Astrocyte of the spinal cord (primary cell): ENCODE measurements around the gene PRDX2.

Experiments used
- DNase-seq: peaks from one replicate; pipeline ENCODE4 v3.0.0; 2011; ENCODE audit warnings: low read depth, low spot score
- H3K4me3 ChIP-seq: 2 replicates; pipeline ENCODE4 v1.5.1; 2011; ENCODE audit warnings: low read depth, mild to moderate bottlenecking, low read length, moderate library complexity
- in situ Hi-C: cut with HindIII; loops from 2 replicates; pipeline ENCODE4 v1.10.0; 2017; ENCODE audit warnings: low sequenced_read_pairs
- TF ChIP-seq, protein P1 (sequence below): IDR thresholded peaks from 2 replicates; pipeline ENCODE4 v1.5.1; 2012; ENCODE audit warnings: low read depth, mild to moderate bottlenecking, low read length, inconsistent platforms

Gene PRDX2

DNA sequence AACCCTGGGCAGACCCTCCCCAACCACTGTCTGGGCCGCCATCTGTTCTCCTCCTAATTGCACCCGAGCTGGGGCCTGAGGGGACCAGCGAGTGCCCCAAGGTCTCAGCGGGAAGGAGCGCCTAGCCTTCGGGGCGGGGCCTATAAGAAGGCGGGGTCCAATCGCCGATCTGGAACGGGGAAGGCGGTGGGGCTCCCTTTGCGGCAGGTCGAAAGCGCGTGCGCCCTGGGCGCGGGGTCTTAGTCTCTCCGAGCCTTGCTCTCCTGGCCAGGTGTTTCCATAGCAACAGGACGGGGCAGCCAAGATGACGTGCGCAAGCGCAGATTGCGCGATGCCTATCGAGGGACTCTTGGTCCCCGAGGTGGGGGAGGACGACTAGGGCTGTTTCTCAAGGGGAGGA is 39.5 kb upstream of the PRDX2 start:
- no peak for DNase-seq
- in situ Hi-C loops, result no loop called here
- TF ChIP-seq, protein P1, sequence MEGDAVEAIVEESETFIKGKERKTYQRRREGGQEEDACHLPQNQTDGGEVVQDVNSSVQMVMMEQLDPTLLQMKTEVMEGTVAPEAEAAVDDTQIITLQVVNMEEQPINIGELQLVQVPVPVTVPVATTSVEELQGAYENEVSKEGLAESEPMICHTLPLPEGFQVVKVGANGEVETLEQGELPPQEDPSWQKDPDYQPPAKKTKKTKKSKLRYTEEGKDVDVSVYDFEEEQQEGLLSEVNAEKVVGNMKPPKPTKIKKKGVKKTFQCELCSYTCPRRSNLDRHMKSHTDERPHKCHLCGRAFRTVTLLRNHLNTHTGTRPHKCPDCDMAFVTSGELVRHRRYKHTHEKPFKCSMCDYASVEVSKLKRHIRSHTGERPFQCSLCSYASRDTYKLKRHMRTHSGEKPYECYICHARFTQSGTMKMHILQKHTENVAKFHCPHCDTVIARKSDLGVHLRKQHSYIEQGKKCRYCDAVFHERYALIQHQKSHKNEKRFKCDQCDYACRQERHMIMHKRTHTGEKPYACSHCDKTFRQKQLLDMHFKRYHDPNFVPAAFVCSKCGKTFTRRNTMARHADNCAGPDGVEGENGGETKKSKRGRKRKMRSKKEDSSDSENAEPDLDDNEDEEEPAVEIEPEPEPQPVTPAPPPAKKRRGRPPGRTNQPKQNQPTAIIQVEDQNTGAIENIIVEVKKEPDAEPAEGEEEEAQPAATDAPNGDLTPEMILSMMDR, result no peak
- peak overlapping the region; percentile 15 for H3K4me3 ChIP-seq

GRCh38 chr19:12840091-12841079 is 38.8 kb upstream of the PRDX2 start:
- in situ Hi-C loops, result no loop called here
- DNase-seq, result peak; percentile 39
- TF ChIP-seq, protein P1, result no peak
- H3K4me3 ChIP-seq, result peak overlapping the region; percentile 15

DNA sequence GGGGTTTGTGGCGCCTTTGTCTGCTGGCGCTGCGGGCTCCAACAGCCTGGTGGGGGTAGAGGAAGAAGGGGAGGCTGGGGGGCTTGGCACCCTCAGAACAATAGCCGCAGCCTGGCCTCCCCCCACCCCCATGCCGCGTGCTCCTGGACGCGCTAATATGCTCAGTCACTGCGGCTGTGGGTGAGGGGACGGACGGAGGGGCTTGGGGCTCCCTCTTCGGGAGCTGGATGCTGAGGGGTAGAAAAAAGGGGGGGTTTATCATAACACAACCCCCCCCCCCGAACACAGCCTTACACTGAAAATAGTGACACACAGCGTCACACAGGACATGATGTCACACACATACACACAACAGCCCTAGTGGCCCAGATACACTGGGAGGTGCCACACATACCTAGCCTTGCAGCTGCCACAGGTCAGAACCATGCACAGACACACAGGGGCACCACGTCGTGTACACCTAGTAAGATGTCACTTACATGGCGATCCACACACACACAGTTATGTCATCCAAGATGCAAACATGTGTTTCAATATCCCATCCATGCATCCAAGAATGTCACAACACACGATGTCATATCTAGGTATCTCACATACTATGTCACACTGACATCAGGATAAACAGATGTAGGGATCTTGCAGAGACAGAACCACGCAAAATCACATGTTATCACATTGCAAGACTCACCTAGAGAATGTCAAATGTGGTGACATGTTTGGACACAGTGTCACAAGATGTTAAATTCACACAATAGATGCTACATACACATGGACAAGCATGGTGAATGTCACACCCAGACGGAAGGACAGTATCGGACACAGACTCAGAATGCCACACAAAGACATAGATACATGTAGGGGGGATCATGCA is 37.5 kb upstream of the PRDX2 start:
- TF ChIP-seq, protein P1, result no peak
- in situ Hi-C loops, result no loop called here
- no peak for DNase-seq
- H3K4me3 ChIP-seq, result no peak overlapping the region

DNA sequence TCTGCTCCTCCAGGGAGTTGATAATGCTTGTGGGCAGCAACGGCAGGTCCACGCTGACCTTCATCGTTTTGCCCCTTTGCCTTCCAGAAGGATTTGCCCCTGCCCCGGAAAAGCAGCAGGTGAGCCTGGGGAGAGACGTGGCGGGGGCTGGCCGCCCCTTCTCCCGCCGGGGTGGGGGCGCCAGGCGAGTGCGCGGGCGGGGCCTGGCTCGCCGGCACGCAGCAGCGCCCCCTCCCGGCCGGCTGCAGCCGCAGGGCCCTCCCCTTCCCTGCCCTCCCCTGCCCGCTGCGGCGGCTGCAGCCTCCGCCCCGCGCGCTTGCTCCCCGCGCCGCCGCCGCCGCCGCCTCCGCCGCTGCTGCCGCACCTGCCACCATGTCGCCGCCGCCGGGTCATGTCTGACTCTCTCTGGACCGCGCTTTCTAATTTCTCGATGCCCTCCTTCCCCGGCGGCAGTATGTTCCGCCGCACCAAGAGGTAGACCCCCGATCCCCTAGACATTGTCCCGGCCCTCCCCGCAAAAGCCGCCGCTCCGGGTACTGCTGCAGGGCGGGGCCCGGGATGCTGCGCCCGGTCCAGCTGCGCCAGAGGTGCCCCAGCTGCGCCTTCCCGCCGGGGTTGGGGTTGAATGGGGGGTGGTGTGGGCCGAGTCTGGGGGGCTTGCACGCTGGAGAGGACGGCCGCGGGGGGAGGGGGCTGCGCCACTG is 36.7 kb upstream of the PRDX2 start, which contains the start of gene MAST1:
TSS of gene MAST1 (plus strand) at position 334 of the 704 bp plus-strand sequence. CDS start at position 392, 58 bp downstream.
- no peak for DNase-seq
- in situ Hi-C loops, result no loop called here
- TF ChIP-seq, protein P1, result peak; percentile 35
- peak within 1 kb of the TSS; percentile 12 for H3K4me3 ChIP-seq

GRCh38 chr19:12837225-12837624 is 35.6 kb upstream of the PRDX2 start:
- TF ChIP-seq, protein P1, result no peak
- in situ Hi-C loops, result no loop called here
- DNase-seq, result no peak
- no peak overlapping the region for H3K4me3 ChIP-seq

- TF ChIP-seq, protein P1, result no peak
- in situ Hi-C loops, result no loop called here
- H3K4me3 ChIP-seq, result no peak overlapping the region
- DNase-seq, result no peak
These were observed 34.9 kb upstream of the PRDX2 start for GRCh38 chr19:12836529-12836863.
